IPS DF 4.7 (cell line): ENCODE data around the gene BCR.
"Not testable (repeated sequence)": the region's sequence is repeated elsewhere in the genome, so short reads cannot be mapped to it uniquely, and the experiment has no call there.

Source experiments
- DNase-seq: peaks from one replicate; pipeline ENCODE4 v3.0.0-alpha.2; 2013; ENCODE audit warnings: low spot score; ENCODE audit errors: extremely low read depth

BCR gene

GRCh38 chr22:23363683-23364082 lies 183.4 kb downstream of the BCR start:
- no peak for DNase-seq

- no peak for DNase-seq
These were observed 184.1 kb downstream of the BCR start for GRCh38 chr22:23364389-23364788.

- no peak for DNase-seq
These were observed 185.2 kb downstream of the BCR start for GRCh38 chr22:23365524-23365923.

- DNase-seq = no peak
These were observed 185.7 kb downstream of the BCR start for GRCh38 chr22:23365961-23366360.

- DNase-seq = not testable (repeated sequence)
These were observed 186.9 kb downstream of the BCR start for GRCh38 chr22:23367196-23367595.
